ENCODE data around the gene MPV17L. TPM values are rescaled to one million over a fixed set of nuclear protein-coding genes. Genes with fewer than 3 reads are reported as not detected.
"Not testable (repeated sequence)": the region's sequence is repeated elsewhere in the genome, so short reads cannot be mapped to it uniquely, and the experiment has no call there.

The MPV17L gene
- 7.6 and 11.5 TPM in 2 replicates for total RNA-seq (ENCODE audit: low replicate concordance)
- long read RNA-seq, partial matches to known transcripts: 0 of 1 reads
- long read RNA-seq, other reads (novel, unspliced or antisense): 0 of 1 reads

GRCh38 chr16:15395631-15396508 is at the start of gene MPV17L:
Gene MPV17L, plus strand, starts transcription at chr16:15395754. Its CDS starts 144 bp downstream, at chr16:15395898.
- peak; percentile 69 for DNase-seq (ENCODE audit: extremely low spot score, unreplicated experiment)
- not testable (repeated sequence) for H3K4me1 Mint-ChIP-seq (ENCODE audit: unreplicated experiment); H3K27me3 Mint-ChIP-seq; H3K9me3 Mint-ChIP-seq; H3K36me3 Mint-ChIP-seq
- H3K4me3 Mint-ChIP-seq: peak within 1 kb of the TSS; percentile 77
- peak; percentile 35 for TF ChIP-seq CTCF (conservative IDR thresholded peaks at IDR 0.05)
- peak within 1 kb of the TSS; percentile 34 for H3K27ac Mint-ChIP-seq

GRCh38 chr16:15348721-15349120 is 46.8 kb upstream of the MPV17L start:
- H3K4me1 Mint-ChIP-seq (ENCODE audit: unreplicated experiment); H3K9me3 Mint-ChIP-seq; H3K27me3 Mint-ChIP-seq; DNase-seq (ENCODE audit: extremely low spot score, unreplicated experiment); H3K27ac Mint-ChIP-seq; H3K4me3 Mint-ChIP-seq; H3K36me3 Mint-ChIP-seq: not testable (repeated sequence)

- H3K4me3 Mint-ChIP-seq; H3K9me3 Mint-ChIP-seq; H3K4me1 Mint-ChIP-seq (ENCODE audit: unreplicated experiment); DNase-seq (ENCODE audit: extremely low spot score, unreplicated experiment); H3K27ac Mint-ChIP-seq; H3K27me3 Mint-ChIP-seq; H3K36me3 Mint-ChIP-seq: not testable (repeated sequence)
These were observed 44.3 kb upstream of the MPV17L start for GRCh38 chr16:15351251-15351650.

DNA sequence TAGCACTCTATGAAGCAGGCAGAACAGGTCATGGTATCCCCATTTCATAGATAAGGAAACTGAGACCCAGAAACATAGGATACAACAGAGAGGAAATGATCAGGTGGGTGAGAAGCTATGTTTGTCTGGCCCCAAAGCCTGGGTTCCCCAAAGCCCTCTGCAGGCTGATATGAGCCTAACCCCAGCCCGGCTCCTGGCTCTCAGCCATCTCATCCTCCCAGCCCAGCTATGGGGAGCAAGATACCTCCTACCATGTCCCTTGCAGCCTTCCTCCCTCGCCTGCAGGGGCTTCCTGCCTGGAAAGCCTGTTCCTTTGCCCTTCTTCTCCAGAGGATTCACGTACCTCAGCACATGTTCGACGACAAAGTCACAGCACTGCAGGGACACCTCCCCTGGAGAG is 43.8 kb upstream of the MPV17L start:
- H3K27me3 Mint-ChIP-seq; H3K4me1 Mint-ChIP-seq (ENCODE audit: unreplicated experiment); H3K27ac Mint-ChIP-seq; DNase-seq (ENCODE audit: extremely low spot score, unreplicated experiment); H3K9me3 Mint-ChIP-seq; H3K4me3 Mint-ChIP-seq; H3K36me3 Mint-ChIP-seq: not testable (repeated sequence)

DNA sequence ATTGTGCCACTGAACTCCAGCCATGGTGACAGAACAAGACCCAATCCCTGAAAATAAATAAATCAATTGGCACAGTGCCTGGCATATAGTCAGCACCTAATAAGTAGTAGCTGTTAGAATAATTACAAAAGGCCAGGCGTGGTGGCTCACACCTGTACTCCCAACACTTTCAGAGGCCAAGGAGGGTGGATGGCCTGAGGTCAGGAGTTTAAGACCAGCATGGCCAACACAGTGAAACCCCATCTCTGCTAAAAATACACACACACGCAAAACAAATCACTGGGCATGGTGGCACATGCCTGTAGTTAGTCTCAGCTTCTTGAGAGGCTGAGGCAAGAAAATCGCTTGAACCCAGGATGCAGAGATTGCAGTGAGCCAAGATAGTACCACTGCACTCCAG is 42.7 kb upstream of the MPV17L start:
- H3K4me3 Mint-ChIP-seq; H3K4me1 Mint-ChIP-seq (ENCODE audit: unreplicated experiment); DNase-seq (ENCODE audit: extremely low spot score, unreplicated experiment); H3K27ac Mint-ChIP-seq; H3K9me3 Mint-ChIP-seq; H3K27me3 Mint-ChIP-seq; H3K36me3 Mint-ChIP-seq: not testable (repeated sequence)

DNA sequence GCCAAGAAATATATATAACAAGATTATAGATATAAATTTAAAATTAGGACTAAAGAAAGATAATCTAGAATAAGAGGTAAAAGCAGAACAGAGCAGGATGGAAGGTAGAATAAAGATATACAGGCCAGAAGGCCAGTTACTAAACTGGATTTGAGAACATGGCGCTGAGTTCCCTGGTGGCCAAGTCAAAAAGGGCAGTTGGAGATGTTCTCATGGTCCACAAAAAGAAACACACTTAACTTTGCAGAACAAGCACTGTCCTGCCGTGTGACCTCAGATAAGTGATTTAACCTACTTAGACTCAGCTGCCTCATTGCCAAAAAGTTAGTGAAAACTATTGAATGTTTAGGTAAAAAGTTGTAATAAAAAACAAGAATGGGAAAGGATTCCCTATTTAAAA is 40.7 kb upstream of the MPV17L start:
- not testable (repeated sequence) for H3K4me1 Mint-ChIP-seq (ENCODE audit: unreplicated experiment); H3K9me3 Mint-ChIP-seq; DNase-seq (ENCODE audit: extremely low spot score, unreplicated experiment); H3K27ac Mint-ChIP-seq; H3K36me3 Mint-ChIP-seq; H3K4me3 Mint-ChIP-seq; H3K27me3 Mint-ChIP-seq

GRCh38 chr16:15357495-15357894 is 38.1 kb upstream of the MPV17L start:
- not testable (repeated sequence) for H3K36me3 Mint-ChIP-seq; H3K9me3 Mint-ChIP-seq; H3K27me3 Mint-ChIP-seq; H3K27ac Mint-ChIP-seq; H3K4me1 Mint-ChIP-seq (ENCODE audit: unreplicated experiment); H3K4me3 Mint-ChIP-seq; DNase-seq (ENCODE audit: extremely low spot score, unreplicated experiment)

DNA sequence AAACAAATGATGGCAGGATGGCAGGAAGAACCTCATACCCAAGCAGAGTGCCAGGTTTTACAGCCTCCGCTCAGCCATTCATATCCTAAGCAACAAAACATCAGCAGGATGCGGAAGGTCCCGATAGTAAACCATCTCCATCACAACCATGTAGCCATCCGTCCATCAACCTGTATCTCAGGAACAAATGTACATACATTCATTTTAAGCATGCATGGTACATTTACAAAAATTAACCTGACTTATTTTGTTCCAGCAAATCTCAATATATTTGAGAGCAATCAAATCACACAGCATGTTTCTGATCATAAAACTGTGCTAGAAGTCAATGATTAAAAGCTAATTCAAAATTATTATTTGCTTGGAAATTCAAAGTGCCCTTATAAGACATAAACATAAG is 17.4 kb upstream of the MPV17L start, which contains the start of gene NPIPA5:
TSS of gene NPIPA5 (minus strand) at position 101 of the 400 bp plus-strand sequence. CDS start at position 101, 0 bp downstream.
- not testable (repeated sequence) for H3K36me3 Mint-ChIP-seq; H3K27me3 Mint-ChIP-seq; H3K9me3 Mint-ChIP-seq; H3K4me3 Mint-ChIP-seq; DNase-seq (ENCODE audit: extremely low spot score, unreplicated experiment); H3K4me1 Mint-ChIP-seq (ENCODE audit: unreplicated experiment); H3K27ac Mint-ChIP-seq

GRCh38 chr16:15382810-15383209 is 12.7 kb upstream of the MPV17L start:
- H3K27ac Mint-ChIP-seq; H3K4me1 Mint-ChIP-seq (ENCODE audit: unreplicated experiment); H3K4me3 Mint-ChIP-seq; H3K9me3 Mint-ChIP-seq; H3K36me3 Mint-ChIP-seq; DNase-seq (ENCODE audit: extremely low spot score, unreplicated experiment); H3K27me3 Mint-ChIP-seq: not testable (repeated sequence)

DNA sequence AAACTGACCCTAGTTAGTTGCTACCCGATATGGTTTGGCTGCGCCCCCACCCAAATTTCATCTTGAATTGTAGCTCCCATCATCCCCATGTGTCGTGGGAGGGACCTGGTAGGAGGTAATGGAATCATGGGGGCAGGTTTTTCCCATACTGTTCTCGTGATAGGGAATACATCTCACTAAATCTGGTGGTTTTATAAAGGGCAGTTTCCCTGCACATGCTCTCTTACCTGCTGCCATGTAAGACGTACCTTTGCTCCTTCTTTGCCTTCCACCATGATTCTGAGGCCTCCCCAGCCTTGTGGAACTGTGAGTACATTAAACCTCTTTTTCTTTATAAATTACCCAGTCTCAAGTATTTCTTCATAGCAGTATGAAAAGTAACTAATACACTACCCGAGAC is 7.5 kb upstream of the MPV17L start:
- not testable (repeated sequence) for H3K36me3 Mint-ChIP-seq; H3K27ac Mint-ChIP-seq; H3K9me3 Mint-ChIP-seq; H3K4me1 Mint-ChIP-seq (ENCODE audit: unreplicated experiment); H3K4me3 Mint-ChIP-seq; DNase-seq (ENCODE audit: extremely low spot score, unreplicated experiment); H3K27me3 Mint-ChIP-seq

GRCh38 chr16:15389916-15390315 is 5.6 kb upstream of the MPV17L start:
- H3K4me1 Mint-ChIP-seq (ENCODE audit: unreplicated experiment); H3K27me3 Mint-ChIP-seq: not testable (repeated sequence)

GRCh38 chr16:15393025-15393424 is 2.5 kb upstream of the MPV17L start:
- not testable (repeated sequence) for H3K27me3 Mint-ChIP-seq; H3K4me3 Mint-ChIP-seq; H3K4me1 Mint-ChIP-seq (ENCODE audit: unreplicated experiment); H3K9me3 Mint-ChIP-seq; DNase-seq (ENCODE audit: extremely low spot score, unreplicated experiment); H3K36me3 Mint-ChIP-seq; H3K27ac Mint-ChIP-seq

More at GRCh38 chr16:15389916-15390315, 5.6 kb upstream of the MPV17L start:
- not testable (repeated sequence) for H3K27ac Mint-ChIP-seq; DNase-seq (ENCODE audit: extremely low spot score, unreplicated experiment); H3K36me3 Mint-ChIP-seq; H3K4me3 Mint-ChIP-seq; H3K9me3 Mint-ChIP-seq

- H3K27ac Mint-ChIP-seq: peak overlapping the region; percentile 34
These were observed 915 bp downstream of the MPV17L start for GRCh38 chr16:15396509-15396829.

More at GRCh38 chr16:15396509-15396829, 915 bp downstream of the MPV17L start:
- H3K4me3 Mint-ChIP-seq: peak overlapping the region; percentile 63
- peak; percentile 47 for DNase-seq (ENCODE audit: extremely low spot score, unreplicated experiment)
- H3K4me1 Mint-ChIP-seq (ENCODE audit: unreplicated experiment); H3K9me3 Mint-ChIP-seq; H3K36me3 Mint-ChIP-seq; H3K27me3 Mint-ChIP-seq: not testable (repeated sequence)

All from type B pancreatic cell (in vitro differentiated cells).